ENCODE data around the gene CTNNBL1.

- TF ChIP-seq CTCF (IDR thresholded peaks at IDR 0.05; ENCODE audit: poor library complexity) (no peak), EZH2 (IDR thresholded peaks at IDR 0.05; ENCODE audit: borderline replicate concordance) (no peak)
Measured at GRCh38 chr20:37727957-37728634, 34.3 kb downstream of the CTNNBL1 start.

Measured in hepatocyte (in vitro differentiated cells).